Superior temporal gyrus (tissue), 1 donor: Measurements from ENCODE around the gene PACSIN2.

Experiments
- DNase-seq: peaks from one replicate; pipeline ENCODE4 v3.0.0-alpha.2; 2016; ENCODE audit errors: extremely low spot score

The PACSIN2 gene

GRCh38 chr22:42862045-42862734, 152.8 kb downstream of the PACSIN2 start:
- no peak for DNase-seq

GRCh38 chr22:42860968-42861367, 154.0 kb downstream of the PACSIN2 start:
- DNase-seq, result no peak

GRCh38 chr22:42857845-42858481, 157.0 kb downstream of the PACSIN2 start:
- no peak for DNase-seq

- DNase-seq, result peak; percentile 95
Measured at GRCh38 chr22:42856865-42857704, 157.9 kb downstream of the PACSIN2 start, which contains the start of gene ARFGAP3. TSS of gene ARFGAP3 (minus strand) at chr22:42857273. CDS start at chr22:42857182, 91 bp downstream.

DNA sequence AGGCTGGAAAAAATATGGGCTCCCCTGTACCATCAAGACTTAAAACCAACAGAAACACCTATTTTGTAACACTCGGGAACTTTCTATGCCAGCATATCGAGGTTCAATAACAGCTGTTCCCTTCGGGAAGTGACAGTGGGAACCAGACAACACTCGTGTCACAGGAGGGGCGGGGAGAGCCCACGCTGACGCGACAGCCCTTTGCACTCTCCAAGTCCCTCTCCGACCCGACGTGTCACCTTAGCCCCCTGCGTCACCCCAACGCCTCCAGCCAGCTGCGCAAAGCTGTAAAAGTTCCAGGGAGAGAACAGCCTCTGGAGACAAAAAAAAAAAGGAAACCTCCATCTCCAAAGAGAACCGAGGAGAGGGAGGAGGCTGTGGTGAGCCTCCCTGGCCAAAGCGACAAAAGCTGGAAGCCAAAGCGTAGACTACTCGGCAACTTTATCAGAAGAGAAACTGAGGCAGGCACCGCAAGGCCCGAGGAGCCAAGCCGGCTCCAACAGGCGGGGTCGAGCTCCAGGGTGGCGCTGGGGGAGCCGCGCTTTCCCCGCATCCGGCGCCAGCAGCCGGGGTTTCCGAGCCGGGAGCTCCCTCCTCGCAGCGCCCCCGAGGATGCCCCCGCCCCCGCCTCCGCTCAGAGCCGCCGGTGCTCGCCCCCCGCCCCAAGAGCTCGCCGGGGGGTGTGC, 158.6 kb downstream of the PACSIN2 start:
- no peak for DNase-seq

GRCh38 chr22:42855721-42856120, 159.2 kb downstream of the PACSIN2 start:
- no peak for DNase-seq

DNA sequence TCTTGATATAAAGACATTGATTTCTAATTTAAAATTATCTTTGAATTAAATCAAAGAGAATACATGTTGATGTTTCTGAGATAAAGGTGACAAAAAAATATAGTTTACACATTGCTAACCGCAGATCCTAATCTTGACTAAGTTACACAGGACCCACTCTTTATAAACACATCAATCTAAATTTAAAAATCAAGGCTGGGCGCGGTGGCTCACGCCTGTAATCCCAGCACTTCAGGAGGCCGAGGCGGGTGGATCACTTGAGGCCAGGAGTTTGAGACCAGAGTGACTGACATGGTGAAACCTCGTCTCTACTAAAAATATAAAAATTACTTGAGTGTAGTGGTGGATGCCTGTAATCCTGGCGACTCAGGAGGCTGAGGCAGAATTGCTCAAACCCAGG, 159.7 kb downstream of the PACSIN2 start:
- no peak for DNase-seq

DNA sequence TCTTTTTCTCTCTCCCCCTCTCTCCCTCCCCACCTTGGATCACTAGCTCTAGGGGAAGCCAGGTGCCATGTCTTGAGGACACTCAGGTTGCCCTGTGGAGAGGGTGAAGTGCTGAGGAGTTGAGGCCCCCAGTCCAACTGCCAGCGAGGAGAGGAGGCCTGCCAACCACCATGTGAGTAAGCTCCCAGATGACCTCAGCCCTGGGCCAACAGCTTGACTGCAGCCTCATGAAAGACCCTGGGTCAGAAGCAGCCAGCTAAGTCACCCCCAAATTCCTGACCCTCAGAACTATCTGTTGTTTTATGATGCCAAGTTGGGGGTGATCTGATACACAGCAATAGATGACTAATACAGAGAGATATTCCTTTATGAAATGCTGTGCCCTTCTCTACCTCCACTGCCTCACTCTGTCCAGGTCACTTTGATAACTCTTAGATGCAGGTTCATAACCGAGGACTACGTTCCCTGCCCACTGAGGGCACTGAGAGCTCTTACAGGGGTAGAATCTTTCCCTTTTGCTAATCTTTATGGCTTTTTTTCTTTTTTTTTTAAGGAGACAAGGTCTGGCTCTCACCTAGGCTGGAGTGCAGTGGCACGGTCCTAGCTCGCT, 165.9 kb downstream of the PACSIN2 start:
- DNase-seq, result no peak

- no peak for DNase-seq
Measured at GRCh38 chr22:42847110-42847509, 167.8 kb downstream of the PACSIN2 start.

- DNase-seq, result no peak
Measured at GRCh38 chr22:42844756-42845155, 170.2 kb downstream of the PACSIN2 start.

DNA sequence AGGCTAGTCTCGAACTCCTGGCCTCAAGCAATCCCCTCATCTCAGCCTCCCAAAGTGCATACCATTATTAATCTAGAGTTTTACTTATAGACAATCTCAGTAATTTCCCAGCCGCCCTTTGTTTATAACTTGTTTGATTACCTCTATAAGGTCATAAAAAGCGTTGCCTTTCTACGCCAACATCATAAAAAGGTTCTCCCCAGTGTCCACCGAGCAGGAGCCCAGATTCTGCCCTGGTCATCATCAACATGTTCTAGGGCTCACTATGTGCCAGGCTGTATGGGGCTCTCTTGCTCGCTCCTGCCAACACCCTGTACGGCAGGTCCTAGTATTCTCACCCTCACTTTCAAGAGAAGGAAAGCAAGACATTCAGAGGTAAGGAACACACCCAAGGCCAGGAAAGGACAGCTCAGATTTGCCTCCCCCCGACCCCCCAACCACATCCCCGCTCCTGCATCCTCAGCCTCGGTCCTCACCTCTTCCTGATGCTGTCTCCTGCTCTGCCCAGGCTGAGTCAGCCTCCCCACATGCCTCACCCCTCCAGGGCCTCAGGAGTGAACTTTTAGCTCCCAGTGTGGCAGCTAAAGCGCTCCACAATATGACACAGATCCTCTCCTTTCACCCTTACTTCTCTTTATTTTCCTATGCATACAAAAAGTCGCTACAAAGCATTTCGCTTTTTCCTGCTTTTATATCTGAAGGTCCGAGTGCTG, 172.1 kb downstream of the PACSIN2 start:
- no peak for DNase-seq

GRCh38 chr22:42841444-42841843, 173.5 kb downstream of the PACSIN2 start:
- no peak for DNase-seq

DNA sequence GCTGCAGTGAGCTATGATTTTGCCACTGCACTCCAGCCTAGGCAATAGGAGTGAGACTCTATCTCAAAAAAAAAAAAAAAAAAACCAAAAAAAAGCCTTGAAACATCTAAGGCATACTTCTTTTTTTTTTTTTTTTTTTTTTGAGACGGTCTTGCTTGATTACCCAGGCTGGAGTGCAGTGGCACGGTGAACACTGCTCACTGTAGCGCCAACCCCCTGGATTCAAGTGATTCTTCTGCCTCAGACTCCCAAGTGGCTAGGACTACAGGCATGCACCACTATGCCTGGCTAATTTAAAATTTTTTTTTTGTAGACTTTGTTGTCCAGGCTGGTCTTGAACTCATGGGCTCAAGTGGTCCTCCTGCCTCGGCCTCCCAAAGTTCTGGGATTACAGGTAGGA, 177.4 kb downstream of the PACSIN2 start:
- no peak for DNase-seq

DNA sequence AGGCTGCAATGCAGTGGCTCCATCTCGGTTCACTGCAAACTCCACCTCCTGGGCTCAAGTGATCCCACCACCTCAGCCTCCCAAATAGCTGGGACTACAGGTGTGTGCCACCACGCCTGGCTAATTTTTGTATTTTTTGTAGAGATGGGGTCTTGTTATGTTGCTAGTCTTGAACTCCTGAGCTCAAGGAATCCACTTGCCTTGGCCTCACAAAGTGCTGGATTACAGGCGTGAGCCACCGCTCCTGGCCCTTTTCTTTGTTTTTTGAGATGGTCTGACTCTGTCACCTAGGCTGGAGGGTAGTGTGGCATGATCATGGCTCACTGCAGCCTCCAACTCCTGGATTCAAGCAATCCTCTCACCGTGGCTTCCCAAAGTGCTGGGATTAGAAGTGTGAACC, 178.9 kb downstream of the PACSIN2 start:
- no peak for DNase-seq

DNA sequence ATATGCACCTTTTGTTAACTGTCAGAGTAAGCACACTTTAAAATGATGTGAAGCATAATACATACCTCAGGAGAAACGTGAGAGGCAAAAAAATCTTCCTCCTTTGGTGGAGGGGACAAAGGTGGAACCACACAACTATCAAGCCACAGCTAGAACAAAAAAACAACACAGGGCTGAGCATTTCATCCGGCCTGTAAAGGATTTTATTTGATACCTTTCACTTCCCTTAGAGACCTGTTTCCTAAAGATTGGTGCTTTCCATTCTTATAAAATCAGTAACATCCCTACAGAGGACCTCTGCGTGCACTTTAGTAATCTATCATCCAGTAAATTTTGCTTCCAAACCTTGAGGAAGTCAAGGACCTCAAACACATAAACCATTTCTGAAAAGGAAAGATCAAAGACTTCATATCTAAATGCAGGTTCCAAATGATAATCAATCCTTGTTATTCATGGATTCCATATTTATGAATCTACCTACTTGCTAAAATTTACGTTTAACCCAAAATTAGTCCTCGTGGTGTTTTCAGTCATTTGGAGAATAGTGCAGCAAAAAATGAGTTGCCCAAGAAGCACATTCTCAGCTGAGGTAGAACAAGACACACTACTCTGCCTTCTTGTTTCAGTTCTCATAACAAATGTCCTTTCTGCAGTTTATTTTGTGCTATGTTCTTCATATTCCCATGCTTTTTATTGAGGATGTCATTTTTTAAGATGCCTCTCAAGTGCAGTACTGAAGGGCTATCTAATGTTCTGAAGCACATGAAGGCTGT, 180.6 kb downstream of the PACSIN2 start:
- no peak for DNase-seq

DNA sequence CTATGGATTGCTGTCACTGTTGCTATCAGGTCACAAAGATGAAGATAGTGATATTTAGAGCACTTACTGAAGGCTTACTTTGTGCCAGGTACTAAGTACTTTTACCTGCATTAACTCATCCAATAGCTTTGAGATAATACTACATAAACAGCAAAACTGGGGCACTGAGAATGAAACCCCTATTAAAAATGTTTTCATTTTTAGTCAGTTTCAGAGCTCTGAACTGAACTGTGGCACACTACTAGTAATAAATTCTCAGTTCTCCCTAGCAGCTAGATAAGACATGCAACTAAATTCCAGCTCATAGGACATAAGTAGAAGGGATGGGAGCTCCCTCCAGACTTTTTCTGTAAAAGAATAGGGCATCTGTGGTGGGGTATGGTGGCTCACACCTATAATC, 181.8 kb downstream of the PACSIN2 start:
- DNase-seq, result no peak

GRCh38 chr22:42831712-42832111, 183.2 kb downstream of the PACSIN2 start:
- no peak for DNase-seq

DNA sequence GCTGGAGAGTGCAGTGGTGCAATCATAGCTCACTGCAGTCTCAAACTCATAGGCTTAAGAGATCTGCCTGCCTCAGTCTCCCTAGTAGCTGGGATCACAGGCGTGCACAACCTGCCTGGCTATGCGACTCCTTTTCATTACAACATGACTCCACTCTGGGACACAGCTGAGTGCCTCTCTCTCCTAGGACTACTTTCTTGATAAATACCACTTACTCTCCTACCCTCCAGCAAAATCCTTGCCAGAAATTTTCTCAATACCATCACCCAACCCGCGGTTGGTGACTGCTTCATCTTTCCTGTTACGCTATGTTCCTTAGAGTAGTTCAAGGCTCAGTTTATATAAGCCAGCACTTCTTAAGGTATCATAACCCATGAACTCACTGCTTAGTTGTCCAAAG, 184.8 kb downstream of the PACSIN2 start:
- no peak for DNase-seq

DNA sequence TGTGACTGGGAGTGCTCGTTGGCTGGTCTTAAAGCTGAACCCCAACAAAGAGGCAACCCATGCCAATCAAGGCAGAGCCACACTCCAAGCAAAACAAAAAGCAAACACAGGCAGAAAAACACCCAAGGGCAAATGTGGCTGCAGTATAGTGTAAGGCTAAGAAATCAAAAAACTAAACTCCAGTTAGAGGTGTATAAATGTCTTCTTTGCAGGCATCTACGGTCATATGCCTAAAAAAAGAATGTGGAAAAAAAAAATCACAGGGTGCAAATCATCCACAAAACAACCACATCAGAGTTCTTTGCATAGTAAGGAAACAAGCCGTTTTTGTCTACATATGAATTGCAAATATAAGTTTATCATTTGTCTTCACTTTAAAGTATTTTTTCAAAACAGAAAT, 185.6 kb downstream of the PACSIN2 start:
- DNase-seq, result no peak

GRCh38 chr22:42825796-42826195, 189.2 kb downstream of the PACSIN2 start:
- DNase-seq, result no peak
